Panc1 (cell line): ENCODE measurements around the gene LRRC9. TPM values are rescaled to one million over a fixed set of nuclear protein-coding genes. Genes with fewer than 3 reads are reported as not detected.

ENCODE experiments used
- ATAC-seq: fragments of 200-7000 bp; cut with Tn5 transposase; 2 replicates; pipeline ENCODE4 v1.9.1; 2020; ENCODE audit warnings: mild to moderate bottlenecking, moderate library complexity
- Bru-seq: library from RNA; stranded (reverse); fragments of 400-500 nt; gene quantifications from one replicate; lab custom pipeline; 2021; lab: Mats Ljungman, UMichigan
- BruChase-seq, 2 experiments: library from RNA; stranded (reverse); fragments of 400-500 nt; gene quantifications; one replicate each; lab custom pipeline; 2021; lab: Mats Ljungman, UMichigan
- BruUV-seq: library from RNA; stranded (reverse); fragments of 400-500 nt; replicated peaks from 2 replicates; lab custom pipeline; 2021; lab: Mats Ljungman, UMichigan
- CTCF ChIA-PET: fragments of 300-600 bp; sonication (Branson Sonifier 250); formaldehyde crosslinking; loops from one replicate; lab custom pipeline; 2022; ENCODE audit warnings: antibody characterized with exemption; lab: Charles Lee
- POLR2A ChIA-PET: fragments of 300-600 bp; sonication (Branson Sonifier 250); formaldehyde crosslinking; loops from one replicate; lab custom pipeline; 2022; ENCODE audit warnings: antibody characterized with exemption; lab: Charles Lee
- DNase-seq: peaks from one replicate; pipeline ENCODE4 v3.0.0-alpha.2; 2010; ENCODE audit warnings: low read depth, low spot score
- H3K27ac ChIP-seq: 2 replicates; pipeline ENCODE4 v1.5.1; 2011; ENCODE audit warnings: mild to moderate bottlenecking, low read length, inconsistent platforms
- H3K27me3 ChIP-seq: fragments of 200-500 bp; sonication (Bioruptor generic); 2 replicates; pipeline ENCODE4 v1.6.0; 2014; ENCODE audit warnings: low read length, inconsistent platforms; ENCODE audit not compliant: control insufficient read depth, insufficient read depth
- H3K36me3 ChIP-seq: fragments of 200-500 bp; sonication (Bioruptor generic); 2 replicates; pipeline ENCODE4 v1.5.1; 2014; ENCODE audit warnings: inconsistent platforms, mild to moderate bottlenecking, low read length, moderate library complexity; ENCODE audit not compliant: control insufficient read depth, insufficient read depth
- H3K4me1 ChIP-seq: 2 replicates; pipeline ENCODE4 v1.5.1; 2011; ENCODE audit warnings: inconsistent platforms, mild to moderate bottlenecking, low read length, moderate library complexity; ENCODE audit not compliant: control insufficient read depth, insufficient read depth
- H3K4me3 ChIP-seq, 2 experiments: 2 replicates each; pipeline ENCODE4 v1.5.1; 2011 to 2012; ENCODE audit warnings: low read depth in 2 of 2, low read length in 2 of 2, mild to moderate bottlenecking in 2 of 2, inconsistent platforms in 1 of 2, moderate library complexity in 1 of 2
- H3K9me3 ChIP-seq: fragments of 200-500 bp; sonication (Bioruptor generic); 2 replicates; pipeline ENCODE4 v1.5.1; 2014; ENCODE audit warnings: low read depth, mild to moderate bottlenecking, inconsistent platforms, low read length, moderate library complexity; ENCODE audit not compliant: control insufficient read depth, insufficient read depth
- POLR2AphosphoS5 ChIP-seq: IDR thresholded peaks from 2 replicates; pipeline ENCODE4 v1.6.1; 2012; ENCODE audit warnings: mild to moderate bottlenecking, low read depth, low read length, moderate library complexity
- SIN3A ChIP-seq: IDR thresholded peaks from 2 replicates; pipeline ENCODE4 v1.6.1; 2012; ENCODE audit warnings: low read depth, mild to moderate bottlenecking, low read length, moderate library complexity, borderline replicate concordance; ENCODE audit not compliant: insufficient read depth
- TCF7L2 ChIP-seq: IDR thresholded peaks from 2 replicates; pipeline ENCODE4 v1.6.1; 2011; ENCODE audit warnings: mild to moderate bottlenecking, low read depth, low read length, inconsistent platforms
- in situ Hi-C: cut with HindIII; loops from 2 replicates; pipeline ENCODE4 v1.10.0; 2016; ENCODE audit warnings: low sequenced_read_pairs, low pct_unique_long_range_greater_than_20kb
- intact Hi-C: fragments of 100-400 bp; cut with micrococcal nuclease; formaldehyde crosslinking; loops from one replicate; pipeline ENCODE4 v1.10.0; 2022; ENCODE audit not compliant: unreplicated experiment
- long read RNA-seq: library from polyadenylated mRNA; unstranded; transcript quantifications from one replicate; pipeline ENCODE4 v2.0.0, GENCODE V29; 2021; ENCODE audit not compliant: unreplicated experiment
- polyA plus RNA-seq: library from polyadenylated mRNA; unstranded; fragments of >200 nt; gene quantifications from one replicate; pipeline ENCODE4 v1.2.1, GENCODE V29; 2012; ENCODE audit warnings: missing spikeins; ENCODE audit not compliant: insufficient read length
- total RNA-seq: library from RNA; stranded (reverse); gene quantifications from one replicate; pipeline ENCODE4 v1.2.1, GENCODE V29; 2021; ENCODE audit not compliant: unreplicated experiment
- TF ChIP-seq, protein P1 (sequence below): fragments of 450-650 bp; IDR thresholded peaks from 2 replicates; pipeline ENCODE4 v1.5.1; 2017; ENCODE audit warnings: mild to moderate bottlenecking
- TF ChIP-seq, protein P2 (sequence below), 2 experiments: IDR thresholded peaks; 2 replicates each; pipeline ENCODE4 v1.6.1; 2011 to 2012; ENCODE audit warnings: low read depth in 2 of 2, control low read depth in 1 of 2, low read length in 1 of 2, mild to moderate bottlenecking in 1 of 2, moderate library complexity in 1 of 2; ENCODE audit not compliant: insufficient read depth in 1 of 2

The LRRC9 gene
- not detected for total RNA-seq
- not detected for polyA plus RNA-seq
- percentile 4 among the genes with signal in this experiment for Bru-seq, nascent RNA
- percentile 1 among the genes with signal in this experiment for BruChase-seq, experiment 1, labeled RNA remaining after a 2-hour chase
- percentile 3 among the genes with signal in this experiment for BruChase-seq, experiment 2, labeled RNA remaining after a 6-hour chase
- long read RNA-seq, result 0 reads

DNA sequence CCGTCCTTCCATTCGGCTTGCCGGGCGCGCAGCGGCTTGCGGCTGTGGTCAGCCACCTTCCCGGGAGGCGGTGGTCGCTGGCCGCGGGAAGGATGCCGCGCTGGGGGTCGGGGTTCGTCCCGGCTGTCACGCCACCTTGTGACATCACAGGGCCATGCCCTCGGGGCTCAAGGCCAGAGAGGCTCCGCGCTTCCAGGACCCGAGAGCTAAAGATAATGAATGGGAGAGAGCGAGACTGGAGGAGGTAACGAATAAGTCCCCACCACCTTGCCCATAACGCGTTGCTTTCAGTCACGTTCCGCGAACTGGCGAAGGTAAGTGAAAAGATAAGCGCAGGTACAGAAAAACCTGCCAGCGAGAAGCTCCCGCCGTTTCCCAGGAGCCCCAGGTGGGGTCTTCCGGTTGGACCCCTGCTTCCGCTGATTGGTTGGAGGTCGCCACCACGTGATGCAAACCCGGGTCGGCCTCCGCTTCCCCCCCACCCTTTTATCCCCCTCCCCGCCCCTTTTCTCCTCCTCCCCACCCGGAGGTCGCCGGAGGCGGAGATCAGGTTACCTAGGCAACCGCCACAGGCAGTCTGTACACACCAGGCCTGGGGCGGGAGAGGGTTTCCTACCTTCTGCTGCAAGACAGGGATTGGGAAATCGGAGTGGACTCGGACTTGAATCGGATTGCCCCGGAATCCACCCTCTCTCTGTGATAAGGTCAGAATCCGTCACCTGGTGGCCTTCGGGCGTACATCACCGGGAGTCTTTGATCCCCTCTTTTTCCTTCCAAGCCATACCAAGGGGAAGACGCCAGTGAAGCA lies at the start of gene LRRC9:
Gene LRRC9 (plus strand): TSS at position 575 of the 808 bp plus-strand sequence.
- Histone ChIP-seq H3K4me1 (no peaks in the 10 kb centered on the region), H3K27me3 (peaks cover 6% of the 10 kb centered on the region; the same call in 1 of the 2 replicates), H3K9me3 (no peaks in the 10 kb centered on the region), H3K36me3 (no peaks in the 10 kb centered on the region), H3K27ac (no peak within 1 kb of the TSS), H3K4me3 (peak within 1 kb of the TSS; percentile 8 to 35; a peak in 3 of 4 replicates)
- ATAC-seq, result no peak
- in situ Hi-C loops (no loop called here), intact Hi-C loops (loop anchor here (5.0 kb wide), 1 partner anchor 287 kb away; no protein-coding TSS in a partner anchor)
- BruUV-seq, result no TSS peak
- TF ChIP-seq, protein P1, sequence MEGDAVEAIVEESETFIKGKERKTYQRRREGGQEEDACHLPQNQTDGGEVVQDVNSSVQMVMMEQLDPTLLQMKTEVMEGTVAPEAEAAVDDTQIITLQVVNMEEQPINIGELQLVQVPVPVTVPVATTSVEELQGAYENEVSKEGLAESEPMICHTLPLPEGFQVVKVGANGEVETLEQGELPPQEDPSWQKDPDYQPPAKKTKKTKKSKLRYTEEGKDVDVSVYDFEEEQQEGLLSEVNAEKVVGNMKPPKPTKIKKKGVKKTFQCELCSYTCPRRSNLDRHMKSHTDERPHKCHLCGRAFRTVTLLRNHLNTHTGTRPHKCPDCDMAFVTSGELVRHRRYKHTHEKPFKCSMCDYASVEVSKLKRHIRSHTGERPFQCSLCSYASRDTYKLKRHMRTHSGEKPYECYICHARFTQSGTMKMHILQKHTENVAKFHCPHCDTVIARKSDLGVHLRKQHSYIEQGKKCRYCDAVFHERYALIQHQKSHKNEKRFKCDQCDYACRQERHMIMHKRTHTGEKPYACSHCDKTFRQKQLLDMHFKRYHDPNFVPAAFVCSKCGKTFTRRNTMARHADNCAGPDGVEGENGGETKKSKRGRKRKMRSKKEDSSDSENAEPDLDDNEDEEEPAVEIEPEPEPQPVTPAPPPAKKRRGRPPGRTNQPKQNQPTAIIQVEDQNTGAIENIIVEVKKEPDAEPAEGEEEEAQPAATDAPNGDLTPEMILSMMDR, result no peak
- TF ChIP-seq, protein P2, sequence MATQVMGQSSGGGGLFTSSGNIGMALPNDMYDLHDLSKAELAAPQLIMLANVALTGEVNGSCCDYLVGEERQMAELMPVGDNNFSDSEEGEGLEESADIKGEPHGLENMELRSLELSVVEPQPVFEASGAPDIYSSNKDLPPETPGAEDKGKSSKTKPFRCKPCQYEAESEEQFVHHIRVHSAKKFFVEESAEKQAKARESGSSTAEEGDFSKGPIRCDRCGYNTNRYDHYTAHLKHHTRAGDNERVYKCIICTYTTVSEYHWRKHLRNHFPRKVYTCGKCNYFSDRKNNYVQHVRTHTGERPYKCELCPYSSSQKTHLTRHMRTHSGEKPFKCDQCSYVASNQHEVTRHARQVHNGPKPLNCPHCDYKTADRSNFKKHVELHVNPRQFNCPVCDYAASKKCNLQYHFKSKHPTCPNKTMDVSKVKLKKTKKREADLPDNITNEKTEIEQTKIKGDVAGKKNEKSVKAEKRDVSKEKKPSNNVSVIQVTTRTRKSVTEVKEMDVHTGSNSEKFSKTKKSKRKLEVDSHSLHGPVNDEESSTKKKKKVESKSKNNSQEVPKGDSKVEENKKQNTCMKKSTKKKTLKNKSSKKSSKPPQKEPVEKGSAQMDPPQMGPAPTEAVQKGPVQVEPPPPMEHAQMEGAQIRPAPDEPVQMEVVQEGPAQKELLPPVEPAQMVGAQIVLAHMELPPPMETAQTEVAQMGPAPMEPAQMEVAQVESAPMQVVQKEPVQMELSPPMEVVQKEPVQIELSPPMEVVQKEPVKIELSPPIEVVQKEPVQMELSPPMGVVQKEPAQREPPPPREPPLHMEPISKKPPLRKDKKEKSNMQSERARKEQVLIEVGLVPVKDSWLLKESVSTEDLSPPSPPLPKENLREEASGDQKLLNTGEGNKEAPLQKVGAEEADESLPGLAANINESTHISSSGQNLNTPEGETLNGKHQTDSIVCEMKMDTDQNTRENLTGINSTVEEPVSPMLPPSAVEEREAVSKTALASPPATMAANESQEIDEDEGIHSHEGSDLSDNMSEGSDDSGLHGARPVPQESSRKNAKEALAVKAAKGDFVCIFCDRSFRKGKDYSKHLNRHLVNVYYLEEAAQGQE (IDR thresholded peaks at IDR 0.05; ENCODE audit: insufficient read depth in 1 of 2, low read depth in 2 of 2, low read length in 1 of 2), result no peak
- TF ChIP-seq TCF7L2 (no peak), SIN3A (no peak), POLR2AphosphoS5 (no peak)
- CTCF ChIA-PET, result no interaction called here
- DNase-seq, result no peak
- POLR2A ChIA-PET, result no interaction called here

DNA sequence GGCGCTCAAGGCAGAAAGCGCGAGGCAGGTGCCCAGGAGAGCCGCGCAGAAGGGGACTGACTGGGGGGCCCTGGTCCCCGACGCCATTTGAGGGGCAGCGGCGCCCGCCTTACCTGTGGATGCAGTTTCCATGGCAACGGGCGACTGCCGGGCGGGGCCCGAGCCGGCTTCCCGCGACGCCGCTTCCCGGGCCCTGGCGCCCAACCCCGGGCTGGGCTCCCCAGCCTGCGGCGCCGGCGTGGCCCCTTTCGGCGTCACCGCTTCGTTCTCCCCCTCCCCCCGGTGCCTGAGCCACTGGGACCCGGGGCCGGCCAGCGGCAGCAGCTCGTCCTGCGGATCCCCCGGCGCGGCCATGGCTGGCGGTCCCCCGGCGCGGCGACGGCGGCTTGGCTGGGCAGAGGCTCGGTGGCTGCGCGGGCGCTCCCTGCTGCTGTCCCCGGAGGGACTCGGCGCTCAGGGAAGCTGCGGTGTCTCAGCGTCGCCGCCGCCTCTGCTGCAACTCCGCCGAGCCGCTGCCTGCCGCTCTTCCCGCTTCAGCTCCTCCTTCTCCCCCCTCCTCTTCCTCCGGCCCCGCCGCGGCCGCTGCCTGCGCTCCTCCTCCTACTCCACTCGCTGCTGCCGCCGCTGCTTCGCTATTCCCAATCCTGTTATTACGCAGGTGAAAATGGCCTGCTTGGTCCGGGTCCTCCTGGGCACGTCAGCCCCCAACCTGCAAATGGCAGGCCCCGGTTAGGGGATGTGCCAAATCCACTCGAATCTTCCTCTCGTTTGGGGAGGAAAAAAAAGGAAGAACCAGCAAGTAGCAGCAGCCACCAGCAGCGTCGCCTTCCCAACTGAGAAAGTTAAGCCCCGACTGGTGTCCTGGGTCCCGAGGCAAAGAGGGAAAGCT lies 49.4 kb upstream of the LRRC9 start, which contains the start of gene RTN1:
Gene RTN1 (minus strand): TSS at position 500 of the 889 bp plus-strand sequence. CDS start 146 bp downstream, at position 354.
- H3K9me3 ChIP-seq, result no peaks in the 10 kb centered on the region
- H3K36me3 ChIP-seq, result no peaks in the 10 kb centered on the region
- TF ChIP-seq, protein P2 (IDR thresholded peaks at IDR 0.05; ENCODE audit: insufficient read depth in 1 of 2, low read depth in 2 of 2, low read length in 1 of 2), result no peak
- TF ChIP-seq POLR2AphosphoS5 (no peak), TCF7L2 (no peak), SIN3A (no peak)
- TF ChIP-seq, protein P1, result no peak
- peak within 1 kb of the TSS; percentile 39 to 52 for H3K4me3 ChIP-seq
- no TSS peak for BruUV-seq
- peaks cover 25% of the 10 kb centered on the region for H3K27me3 ChIP-seq
- intact Hi-C loops (no loop called here), in situ Hi-C loops (no loop called here)
- ATAC-seq, result peak; percentile 93
- no peak for DNase-seq
- POLR2A ChIA-PET, result no interaction called here
- H3K27ac ChIP-seq, result no peak within 1 kb of the TSS
- H3K4me1 ChIP-seq, result peaks cover 4% of the 10 kb centered on the region; the same call in 1 of the 2 replicates
- CTCF ChIA-PET, result no interaction called here
